ENCODE data around the gene KSR1. TPM values are rescaled to one million over a fixed set of nuclear protein-coding genes. Genes with fewer than 3 reads are reported as not detected.
A peak's percentile ranks its signal among the peaks of the same experiment; 100 is the strongest.
"Not testable (repeated sequence)": the region's sequence is repeated elsewhere in the genome, so short reads cannot be mapped to it uniquely, and the experiment has no call there.

The KSR1 gene
- total RNA-seq, 2 experiments from 2014 or later: 96.6 to 113 TPM

DNA sequence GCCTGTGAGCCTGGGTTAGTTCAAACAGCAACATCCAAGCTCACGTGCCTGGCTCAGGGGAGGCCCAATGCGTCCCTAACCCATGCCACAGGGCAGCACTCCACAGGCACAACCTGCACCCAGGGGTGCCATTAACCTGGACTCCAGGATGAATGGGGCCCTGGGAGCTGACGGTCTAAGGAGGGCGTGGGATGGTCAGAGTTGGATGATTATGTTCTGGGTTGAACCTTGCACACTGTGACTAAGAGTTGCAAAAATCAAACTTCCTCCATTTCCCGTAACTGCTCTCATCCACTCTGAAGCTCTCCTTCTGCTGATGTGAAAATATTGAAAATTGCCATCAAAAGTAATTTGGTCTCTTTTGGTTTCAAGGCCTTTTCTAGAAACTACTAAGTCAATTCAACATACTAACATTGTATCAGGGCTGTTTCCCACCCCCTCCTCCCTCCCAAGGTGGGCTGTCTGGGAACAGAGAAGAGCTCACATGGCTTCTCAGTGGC is 182.2 kb downstream of the KSR1 start:
- not testable (repeated sequence) for DNase-seq, H3K27me3 Mint-ChIP-seq

DNA sequence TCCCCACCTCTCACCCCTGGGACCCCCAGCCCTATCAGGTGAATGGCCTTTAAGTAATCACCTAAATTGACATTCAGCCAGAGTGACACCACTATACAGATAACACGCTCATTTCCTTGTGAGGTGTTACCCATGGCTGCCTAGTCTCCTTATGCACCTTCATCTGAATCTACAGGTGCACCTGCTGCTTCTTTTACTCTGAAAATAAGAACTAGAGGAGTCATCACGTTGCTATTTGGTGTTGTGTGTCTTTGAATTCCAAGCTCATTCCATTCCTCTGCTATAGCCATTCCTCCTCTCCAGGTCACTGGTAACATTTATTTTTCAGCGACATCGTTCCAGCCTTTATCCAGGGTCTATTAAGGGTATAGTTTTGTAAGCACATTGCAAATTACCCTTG is 184.5 kb downstream of the KSR1 start:
- Mint-ChIP-seq H3K4me3 (no peak overlapping the region), H3K27me3 (no peaks in the 10 kb centered on the region), H3K9me3 (ENCODE audit: low read depth) (no peaks in the 10 kb centered on the region), H3K36me3 (ENCODE audit: low read depth) (peaks cover 2% of the 10 kb centered on the region), H3K4me1 (no peaks in the 10 kb centered on the region), H3K27ac (no peak overlapping the region)
- DNase-seq (no peak), ATAC-seq (no peak)
- POLR2A ChIA-PET: no interaction called here
- CTCF ChIA-PET: interaction anchor here (1.2 to 1.9 kb wide), 2 partner anchors 11 to 13 kb away, joined by 3 to 5 read pairs; no protein-coding TSS in a partner anchor
- intact Hi-C loops (cut with DNase I, micrococcal nuclease): no loop called here

More for the DNA sequence above, 182.2 kb downstream of the KSR1 start:
- ATAC-seq; POLR2A ChIA-PET; H3K9me3 Mint-ChIP-seq (ENCODE audit: low read depth); H3K36me3 Mint-ChIP-seq (ENCODE audit: low read depth); H3K4me1 Mint-ChIP-seq; intact Hi-C loops (cut with DNase I, micrococcal nuclease); H3K27ac Mint-ChIP-seq; H3K4me3 Mint-ChIP-seq: not testable (repeated sequence)
- CTCF ChIA-PET: interaction anchor here (1.9 kb wide), 1 partner anchor 12 kb away, joined by 5 read pairs; no protein-coding TSS in a partner anchor

DNA sequence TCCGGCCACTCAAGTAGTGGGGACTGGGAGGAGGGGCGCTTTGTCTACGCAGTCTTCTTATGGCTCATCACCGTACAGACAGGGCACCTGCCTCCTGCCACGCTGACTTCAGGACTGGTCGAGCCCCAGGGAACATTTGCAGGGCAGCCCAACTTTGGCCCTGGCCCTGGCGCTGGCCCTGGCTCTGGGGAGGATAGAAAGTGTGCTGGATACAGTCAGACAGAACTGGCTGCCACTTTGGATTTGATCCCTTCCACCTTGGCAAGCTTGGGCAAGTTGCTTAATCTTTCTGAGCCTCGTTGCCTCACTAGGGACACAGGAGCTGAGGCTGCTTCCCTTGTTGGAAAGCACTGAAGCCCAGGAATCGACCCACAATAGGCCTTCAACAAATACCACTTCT is 188.3 kb downstream of the KSR1 start:
- peaks cover 2% of the 10 kb centered on the region for H3K36me3 Mint-ChIP-seq (ENCODE audit: low read depth)
- CTCF ChIA-PET: interaction anchor here (0.7 to 1.1 kb wide), 3 partner anchors 16 to 32 kb away, joined by 3 to 4 read pairs (median 3); no protein-coding TSS in a partner anchor
- H3K27ac Mint-ChIP-seq: no peak overlapping the region
- ATAC-seq: no peak
- no peak overlapping the region for H3K4me3 Mint-ChIP-seq
- no peaks in the 10 kb centered on the region for H3K4me1 Mint-ChIP-seq
- no peaks in the 10 kb centered on the region for H3K27me3 Mint-ChIP-seq
- H3K9me3 Mint-ChIP-seq (ENCODE audit: low read depth): no peaks in the 10 kb centered on the region
- DNase-seq: no peak
- POLR2A ChIA-PET: no interaction called here
- intact Hi-C loops (cut with DNase I, micrococcal nuclease): no loop called here

DNA sequence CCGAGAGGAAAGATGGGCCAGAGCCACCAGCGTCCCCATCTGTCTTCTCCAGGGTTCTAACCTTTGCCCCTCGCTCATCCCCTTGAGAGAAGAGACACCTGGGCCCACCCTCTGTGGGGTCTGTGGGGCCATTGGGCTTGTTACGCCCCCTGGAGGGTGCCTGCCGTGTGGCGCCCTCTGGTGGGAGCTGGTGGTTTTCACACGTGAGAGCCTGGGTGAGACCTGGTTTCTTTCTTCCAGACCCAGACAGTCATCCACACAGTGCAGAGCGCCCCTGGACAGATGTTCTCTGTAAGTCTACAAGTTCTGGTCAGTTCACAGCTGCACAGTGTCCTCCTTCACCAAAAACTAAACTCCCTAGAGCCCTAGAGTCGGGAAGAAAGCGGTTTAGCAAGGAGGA is 189.4 kb downstream of the KSR1 start:
- DNase-seq; H3K4me1 Mint-ChIP-seq; H3K27ac Mint-ChIP-seq; H3K9me3 Mint-ChIP-seq (ENCODE audit: low read depth); intact Hi-C loops (cut with DNase I, micrococcal nuclease); H3K27me3 Mint-ChIP-seq; H3K4me3 Mint-ChIP-seq; POLR2A ChIA-PET; H3K36me3 Mint-ChIP-seq (ENCODE audit: low read depth): not testable (repeated sequence)
- CTCF ChIA-PET: interaction anchor here (1.5 kb wide), 1 partner anchor 409 kb away, joined by 4 read pairs; no protein-coding TSS in a partner anchor
- ATAC-seq: peak; percentile 79

DNA sequence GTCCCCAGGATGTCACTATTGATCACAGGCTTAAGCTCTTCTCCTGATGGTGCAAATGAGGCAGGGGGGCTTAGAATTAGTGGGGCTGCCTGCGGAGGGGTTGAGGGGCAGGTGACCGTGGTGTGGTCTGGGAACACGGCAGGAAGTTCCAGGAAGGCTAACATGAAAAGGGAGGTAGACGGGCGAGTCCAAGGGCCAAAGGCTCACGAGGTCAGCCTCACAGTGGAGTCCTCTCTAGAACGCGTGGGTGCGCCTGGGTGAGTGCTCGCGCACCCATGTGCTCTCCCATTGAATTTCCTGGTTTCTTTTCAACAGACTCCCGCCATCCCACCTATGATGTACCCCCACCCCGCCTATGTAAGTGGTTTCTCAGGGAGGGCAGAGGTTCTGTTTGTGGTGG is 190.0 kb downstream of the KSR1 start:
- ATAC-seq: no peak
- Mint-ChIP-seq H3K27ac (no peak overlapping the region), H3K27me3 (no peaks in the 10 kb centered on the region), H3K36me3 (ENCODE audit: low read depth) (peaks cover 2% of the 10 kb centered on the region), H3K4me1 (no peaks in the 10 kb centered on the region), H3K4me3 (no peak overlapping the region), H3K9me3 (ENCODE audit: low read depth) (no peaks in the 10 kb centered on the region)
- DNase-seq: no peak
- intact Hi-C loops (cut with DNase I, micrococcal nuclease): no loop called here
- POLR2A ChIA-PET: no interaction called here
- CTCF ChIA-PET: interaction anchor here (0.6 to 1.5 kb wide), 4 partner anchors 11 to 409 kb away, joined by 3 to 4 read pairs (median 3); no protein-coding TSS in a partner anchor

DNA sequence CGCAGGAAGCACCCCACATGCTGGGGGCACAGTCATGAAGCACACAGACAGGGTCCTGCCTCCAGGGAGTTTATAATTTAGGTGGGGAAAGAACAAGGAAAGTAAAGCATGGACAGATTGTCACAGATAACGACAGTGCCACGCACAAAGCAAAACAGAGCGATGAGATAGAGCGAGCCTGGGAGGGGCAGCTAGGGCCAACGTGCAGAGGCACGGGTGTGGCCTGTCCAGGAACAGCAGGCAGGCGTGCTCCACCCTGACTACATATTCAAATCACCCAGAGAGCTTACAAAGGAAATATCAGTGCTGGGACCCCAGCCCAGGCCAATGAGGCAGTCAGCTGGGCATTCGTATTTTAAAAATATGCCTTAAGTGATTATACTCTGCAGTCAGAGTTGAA is 191.5 kb downstream of the KSR1 start:
- POLR2A ChIA-PET: interaction anchor here (0.6 kb wide), 1 partner anchor 419 kb away, joined by 3 read pairs; no protein-coding TSS in a partner anchor
- H3K4me3 Mint-ChIP-seq: no peak overlapping the region
- intact Hi-C loops (cut with DNase I, micrococcal nuclease): no loop called here
- H3K36me3 Mint-ChIP-seq (ENCODE audit: low read depth): peaks cover 2% of the 10 kb centered on the region
- ATAC-seq: no peak
- no peak for DNase-seq
- H3K4me1 Mint-ChIP-seq: peaks cover 2% of the 10 kb centered on the region
- no peak overlapping the region for H3K27ac Mint-ChIP-seq
- H3K9me3 Mint-ChIP-seq (ENCODE audit: low read depth): no peaks in the 10 kb centered on the region
- CTCF ChIA-PET: interaction anchor here (0.7 to 2.0 kb wide), 10 partner anchors 10 to 362 kb away, joined by 3 to 7 read pairs (median 4); no protein-coding TSS in a partner anchor
- no peaks in the 10 kb centered on the region for H3K27me3 Mint-ChIP-seq

DNA sequence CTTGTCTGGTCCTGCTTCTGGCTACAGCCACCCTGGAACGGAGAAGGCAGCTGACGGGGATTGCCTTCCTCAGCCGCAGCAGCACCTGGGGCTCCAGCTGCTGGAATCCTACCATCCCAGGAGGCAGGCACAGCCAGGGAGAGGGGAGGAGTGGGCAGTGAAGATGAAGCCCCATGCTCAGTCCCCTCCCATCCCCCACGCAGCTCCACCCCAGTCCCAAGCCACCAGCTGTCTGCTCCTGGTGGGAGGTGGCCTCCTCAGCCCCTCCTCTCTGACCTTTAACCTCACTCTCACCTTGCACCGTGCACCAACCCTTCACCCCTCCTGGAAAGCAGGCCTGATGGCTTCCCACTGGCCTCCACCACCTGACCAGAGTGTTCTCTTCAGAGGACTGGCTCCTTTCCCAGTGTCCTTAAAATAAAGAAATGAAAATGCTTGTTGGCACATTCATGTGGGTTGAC is 192.9 kb downstream of the KSR1 start:
- H3K4me1 Mint-ChIP-seq; intact Hi-C loops (cut with DNase I, micrococcal nuclease); H3K4me3 Mint-ChIP-seq; H3K36me3 Mint-ChIP-seq (ENCODE audit: low read depth); H3K27ac Mint-ChIP-seq; POLR2A ChIA-PET; DNase-seq; ATAC-seq; H3K27me3 Mint-ChIP-seq; H3K9me3 Mint-ChIP-seq (ENCODE audit: low read depth): not testable (repeated sequence)
- CTCF ChIA-PET: interaction anchor here (0.6 to 2.0 kb wide), 3 partner anchors 36 to 295 kb away, joined by 3 to 7 read pairs (median 5); no protein-coding TSS in a partner anchor

DNA sequence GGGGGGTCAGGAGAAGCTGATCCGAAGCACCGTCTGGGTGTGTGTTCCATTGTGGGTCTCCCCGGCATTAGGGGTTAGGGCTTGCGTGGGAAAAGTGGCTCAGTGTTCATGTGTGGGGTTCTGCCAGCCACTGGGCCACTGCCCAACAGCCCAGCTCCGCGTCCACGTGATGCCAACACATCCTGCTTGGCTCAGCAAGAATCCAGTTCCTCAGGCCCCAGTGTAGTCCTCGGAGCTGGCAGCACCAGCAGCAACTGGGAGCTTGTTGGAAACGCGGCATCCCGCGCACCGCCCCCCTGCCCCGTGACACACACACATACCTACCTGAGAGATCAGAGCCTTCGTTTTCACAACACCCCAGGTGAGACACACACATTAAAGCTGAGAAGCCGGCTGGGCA is 193.7 kb downstream of the KSR1 start:
- Mint-ChIP-seq H3K4me3 (no peak overlapping the region), H3K27me3 (no peaks in the 10 kb centered on the region), H3K4me1 (peaks cover 7% of the 10 kb centered on the region), H3K27ac (peak overlapping the region; percentile 37), H3K36me3 (ENCODE audit: low read depth) (no peaks in the 10 kb centered on the region), H3K9me3 (ENCODE audit: low read depth) (no peaks in the 10 kb centered on the region)
- ChIA-PET POLR2A (interaction anchor here (0.6 kb wide), 1 partner anchor 409 kb away, joined by 6 read pairs; no protein-coding TSS in a partner anchor), CTCF (interaction anchor here (0.8 to 4.1 kb wide), 13 partner anchors 11 to 443 kb away, joined by 3 to 36 read pairs (median 6); no protein-coding TSS in a partner anchor)
- DNase-seq: no peak
- ATAC-seq: no peak
- intact Hi-C loops (cut with DNase I, micrococcal nuclease): loop anchor here (5.0 to 10.0 kb wide), 6 partner anchors 33 to 605 kb away; no protein-coding TSS in a partner anchor

DNA sequence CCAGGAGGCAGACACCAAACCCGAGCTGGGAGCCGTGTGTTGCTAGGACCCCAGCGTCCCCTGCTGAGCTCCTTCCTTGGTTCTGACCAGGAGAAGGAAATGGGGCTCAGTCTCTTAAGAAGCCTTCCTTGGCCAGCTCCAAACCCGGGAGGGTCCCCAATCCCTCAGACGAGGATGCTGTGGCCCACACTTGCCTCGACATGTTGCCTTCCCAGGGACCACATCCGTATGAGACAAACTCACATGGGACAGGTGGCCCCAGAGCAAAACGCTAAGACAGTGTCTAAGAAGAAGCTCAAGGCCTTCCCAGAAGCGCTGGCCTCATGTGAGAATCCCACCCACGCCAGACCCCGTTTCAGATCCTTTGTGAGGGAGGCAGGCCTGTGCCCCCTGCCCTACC is 194.6 kb downstream of the KSR1 start:
- no peaks in the 10 kb centered on the region for H3K27me3 Mint-ChIP-seq
- no peak overlapping the region for H3K4me3 Mint-ChIP-seq
- intact Hi-C loops (cut with DNase I, micrococcal nuclease): loop anchor here (1.0 to 10.0 kb wide), 9 partner anchors 34 to 604 kb away; no protein-coding TSS in a partner anchor
- peaks cover 7% of the 10 kb centered on the region for H3K4me1 Mint-ChIP-seq
- H3K36me3 Mint-ChIP-seq (ENCODE audit: low read depth): no peaks in the 10 kb centered on the region
- ChIA-PET POLR2A (no interaction called here), CTCF (interaction anchor here (0.6 to 4.1 kb wide), 22 partner anchors 12 to 444 kb away, joined by 3 to 36 read pairs (median 5); no protein-coding TSS in a partner anchor)
- no peaks in the 10 kb centered on the region for H3K9me3 Mint-ChIP-seq (ENCODE audit: low read depth)
- H3K27ac Mint-ChIP-seq: no peak overlapping the region
- ATAC-seq: no peak
- DNase-seq: no peak

DNA sequence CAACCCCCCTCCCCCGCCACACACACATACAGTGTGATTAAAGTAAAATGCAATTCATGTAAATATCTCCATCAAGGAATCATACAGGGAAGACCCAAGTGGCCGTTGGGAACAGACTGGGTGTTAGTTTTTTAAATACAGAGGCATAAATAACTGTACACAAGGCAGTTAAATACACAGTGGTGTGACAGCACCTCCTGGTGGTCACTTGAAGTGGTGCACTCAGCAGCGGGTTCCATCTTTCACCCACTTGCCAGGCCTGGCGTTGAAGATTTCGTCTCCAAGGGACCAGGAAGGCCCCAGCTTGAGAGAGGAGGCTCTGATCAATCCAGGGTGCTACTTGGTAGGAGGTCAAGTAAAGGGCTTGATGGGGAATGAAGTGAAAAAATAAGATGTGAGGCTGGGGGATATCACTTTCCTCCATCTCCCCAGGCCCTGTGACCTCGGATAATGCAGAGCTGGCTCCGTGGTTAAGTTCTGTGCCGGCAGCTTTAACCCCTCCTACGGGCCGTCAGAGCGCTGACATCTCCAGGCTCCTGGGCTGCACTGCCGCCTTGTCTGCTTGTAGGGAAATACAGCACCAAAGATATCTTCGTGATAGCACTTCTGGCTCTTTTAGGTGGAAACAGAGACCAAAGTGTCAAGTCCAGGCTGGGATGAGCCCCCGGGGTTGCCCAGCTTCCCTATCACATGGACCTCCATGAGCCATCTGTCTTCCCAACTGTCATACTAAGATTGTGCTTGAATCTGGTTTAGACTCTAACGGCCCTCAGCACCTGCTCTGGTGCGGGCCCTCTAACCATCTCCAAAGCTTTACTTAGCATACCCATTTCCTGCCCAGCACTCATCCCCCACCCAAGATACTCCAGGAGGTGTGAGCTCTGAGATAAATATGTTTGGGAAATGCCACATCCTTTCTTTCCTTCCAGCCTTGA is 195.4 kb downstream of the KSR1 start:
- H3K4me3 Mint-ChIP-seq: no peak overlapping the region
- CTCF ChIA-PET: interaction anchor here (0.6 to 4.1 kb wide), 31 partner anchors 10 to 629 kb away, joined by 3 to 36 read pairs (median 4); no protein-coding TSS in a partner anchor
- H3K27ac Mint-ChIP-seq: peak overlapping the region; percentile 63
- POLR2A ChIA-PET: no interaction called here
- H3K4me1 Mint-ChIP-seq: peaks cover 7% of the 10 kb centered on the region
- no peaks in the 10 kb centered on the region for H3K27me3 Mint-ChIP-seq
- DNase-seq (peak; percentile 85), ATAC-seq (peak; percentile 70)
- intact Hi-C loops (cut with DNase I, micrococcal nuclease): loop anchor here (1.0 to 10.0 kb wide), 9 partner anchors 34 to 603 kb away; no protein-coding TSS in a partner anchor
- no peaks in the 10 kb centered on the region for H3K9me3 Mint-ChIP-seq (ENCODE audit: low read depth)
- no peaks in the 10 kb centered on the region for H3K36me3 Mint-ChIP-seq (ENCODE audit: low read depth)

DNA sequence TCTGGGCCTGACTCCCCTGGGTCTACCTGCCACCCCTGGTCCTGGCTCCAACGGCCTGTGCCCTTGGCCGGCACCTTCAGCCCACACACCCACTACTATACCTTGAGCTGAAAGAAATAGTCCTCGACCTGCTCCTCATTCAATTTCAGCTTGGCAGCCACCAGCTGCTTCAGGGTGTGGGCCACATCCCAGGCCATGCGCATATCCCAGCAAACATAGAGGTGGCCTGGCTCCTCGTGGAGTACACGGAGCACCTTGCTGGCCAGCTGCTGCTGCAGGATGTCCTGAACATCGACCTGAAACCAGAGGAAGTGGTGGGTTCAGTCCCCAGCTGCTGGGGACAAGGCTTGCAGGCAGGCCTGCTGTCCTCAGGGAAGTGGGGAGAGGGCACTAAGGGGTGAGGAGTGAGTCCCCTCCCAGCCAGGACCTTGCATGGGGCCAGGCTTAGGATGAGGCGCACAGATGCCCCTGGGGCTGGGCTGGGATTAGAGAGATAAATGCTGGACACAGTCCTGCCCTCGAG is 197.3 kb downstream of the KSR1 start:
- H3K27ac Mint-ChIP-seq; ATAC-seq; H3K36me3 Mint-ChIP-seq (ENCODE audit: low read depth); H3K4me1 Mint-ChIP-seq; H3K27me3 Mint-ChIP-seq; H3K4me3 Mint-ChIP-seq; POLR2A ChIA-PET; DNase-seq; H3K9me3 Mint-ChIP-seq (ENCODE audit: low read depth): not testable (repeated sequence)
- intact Hi-C loops (cut with DNase I, micrococcal nuclease): loop anchor here (5.0 to 10.0 kb wide), 6 partner anchors 36 to 601 kb away; no protein-coding TSS in a partner anchor
- CTCF ChIA-PET: interaction anchor here (0.5 to 4.1 kb wide), 12 partner anchors 11 to 272 kb away, joined by 3 to 36 read pairs (median 6); no protein-coding TSS in a partner anchor

Measured in activated CD4-positive, alpha-beta T cell treated with anti-CD3 and anti-CD28 coated beads for 36 hours (primary cell).